ENCODE data around the gene COA6. TPM values are rescaled to one million over a fixed set of nuclear protein-coding genes. Genes with fewer than 3 reads are reported as not detected.
"Not testable (repeated sequence)": the region's sequence is repeated elsewhere in the genome, so short reads cannot be mapped to it uniquely, and the experiment has no call there.

The COA6 gene
- total and polyA plus RNA-seq, 7 donors, result 52.0 to 268 (median 73.6) TPM

DNA sequence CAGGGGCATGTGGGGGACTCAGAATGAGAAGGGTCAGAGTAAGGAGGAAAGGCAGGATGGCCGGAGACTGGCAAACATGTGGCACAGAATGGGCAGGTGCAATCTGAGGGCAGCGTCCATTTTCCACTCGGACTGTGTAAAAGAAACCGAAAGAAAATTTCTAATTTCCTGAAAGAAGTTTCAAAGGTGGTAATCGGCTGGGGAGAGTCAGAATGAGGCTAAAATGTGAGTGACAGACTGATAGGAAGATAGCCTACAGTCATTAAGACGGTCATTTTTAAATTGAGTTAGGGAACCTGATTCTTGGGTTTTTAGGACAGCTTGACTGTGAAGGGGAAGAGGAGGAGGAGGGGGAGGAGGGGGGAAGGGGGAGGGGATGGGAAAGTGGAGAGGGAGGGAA is 23.6 kb downstream of the COA6 start:
- TF ChIP-seq CTCF (IDR thresholded peaks at IDR 0.05), result no peak
- no peak for ATAC-seq
- 91% methylated on average over 6 of the region's 6 CpGs for WGBS, 3 donors

GRCh38 chr1:234397732-234398131 is 24.5 kb downstream of the COA6 start:
- Histone ChIP-seq H3K4me3 (no peak overlapping the region), H3K27ac (peak overlapping the region; percentile 75), H3K4me1 (peaks cover 15% of the 10 kb centered on the region), H3K36me3 (ENCODE audit: insufficient read depth in 1 of 2, low read depth in 1 of 2) (peaks cover 0 to 30% of the 10 kb centered on the region in 2 donors), H3K27me3 (ENCODE audit: insufficient read depth in 3 of 3, low read length in 2 of 3) (no peaks in the 10 kb centered on the region), H3K9me3 (no peaks in the 10 kb centered on the region)
- intact Hi-C loops (cut with DNase I), result no loop called here
- no peak for TF ChIP-seq CTCF (IDR thresholded peaks at IDR 0.05)
- DNase-seq, result no peak
- no peak for ATAC-seq
- WGBS, 3 donors, result 67 to 83% (median 67%) methylated on average over 3 of the region's 5 CpGs

More for the DNA sequence above, 23.6 kb downstream of the COA6 start:
- H3K27ac ChIP-seq, result no peak overlapping the region
- intact Hi-C loops (cut with DNase I), result no loop called here
- no peak overlapping the region for H3K4me3 ChIP-seq
- no peaks in the 10 kb centered on the region for H3K9me3 ChIP-seq
- DNase-seq, result no peak
- peaks cover 0 to 39% of the 10 kb centered on the region in 2 donors for H3K36me3 ChIP-seq (ENCODE audit: insufficient read depth in 1 of 2, low read depth in 1 of 2)
- peaks cover 15% of the 10 kb centered on the region for H3K4me1 ChIP-seq
- no peaks in the 10 kb centered on the region for H3K27me3 ChIP-seq (ENCODE audit: insufficient read depth in 3 of 3, low read length in 2 of 3)

- peaks cover 0 to 20% of the 10 kb centered on the region in 2 donors for H3K36me3 ChIP-seq (ENCODE audit: insufficient read depth in 1 of 2, low read depth in 1 of 2)
- DNase-seq (no peak), ATAC-seq (peak; percentile 76 to 88 (median 84))
- H3K27ac ChIP-seq, result peak overlapping the region; percentile 75
- no peaks in the 10 kb centered on the region for H3K9me3 ChIP-seq
- peaks cover 15% of the 10 kb centered on the region for H3K4me1 ChIP-seq
- whole genome bisulfite sequencing, 3 donors, result 47 to 63% (median 48%) methylated on average over 8 of the region's 8 CpGs
- peak overlapping the region; percentile 19 for H3K4me3 ChIP-seq
- H3K27me3 ChIP-seq (ENCODE audit: insufficient read depth in 3 of 3, low read length in 2 of 3), result no peaks in the 10 kb centered on the region
- TF ChIP-seq CTCF (IDR thresholded peaks at IDR 0.05), result no peak
- intact Hi-C loops (cut with DNase I), result no loop called here
Observed at GRCh38 chr1:234398849-234399381, 25.7 kb downstream of the COA6 start.

DNA sequence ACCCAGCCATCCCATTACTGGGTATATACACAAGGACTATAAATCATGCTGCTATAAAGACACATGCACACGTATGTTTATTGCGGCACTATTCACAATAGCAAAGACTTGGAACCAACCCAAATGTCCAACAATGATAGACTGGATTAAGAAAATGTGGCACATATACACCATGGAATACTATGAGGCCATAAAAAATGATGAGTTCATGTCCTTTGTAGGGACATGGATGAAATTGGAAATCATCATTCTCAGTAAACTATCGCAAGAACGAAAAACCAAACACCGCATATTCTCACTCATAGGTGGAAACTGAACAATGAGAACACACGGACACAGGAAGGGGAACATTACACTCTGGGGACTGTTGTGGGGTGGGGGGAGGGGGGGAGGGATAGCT is 26.3 kb downstream of the COA6 start:
- WGBS, 3 donors, result 66 to 84% (median 84%) methylated on average over 6 of the region's 6 CpGs
- H3K27ac ChIP-seq, result peak overlapping the region; percentile 75
- peaks cover 0 to 16% of the 10 kb centered on the region in 2 donors for H3K36me3 ChIP-seq (ENCODE audit: insufficient read depth in 1 of 2, low read depth in 1 of 2)
- ATAC-seq; H3K9me3 ChIP-seq; H3K27me3 ChIP-seq (ENCODE audit: insufficient read depth in 3 of 3, low read length in 2 of 3); H3K4me3 ChIP-seq; intact Hi-C loops (cut with DNase I); DNase-seq: not testable (repeated sequence)
- peaks cover 15% of the 10 kb centered on the region for H3K4me1 ChIP-seq

GRCh38 chr1:234400773-234401172 is 27.5 kb downstream of the COA6 start:
- H3K4me1 ChIP-seq, result peaks cover 15% of the 10 kb centered on the region
- TF ChIP-seq CTCF (IDR thresholded peaks at IDR 0.05), result no peak
- intact Hi-C loops (cut with DNase I), result no loop called here
- no peaks in the 10 kb centered on the region for H3K27me3 ChIP-seq (ENCODE audit: insufficient read depth in 3 of 3, low read length in 2 of 3)
- peaks cover 0 to 19% of the 10 kb centered on the region in 2 donors for H3K36me3 ChIP-seq (ENCODE audit: insufficient read depth in 1 of 2, low read depth in 1 of 2)
- peak overlapping the region; percentile 4 for H3K27ac ChIP-seq
- DNase-seq (no peak), ATAC-seq (no peak)
- H3K4me3 ChIP-seq, result no peak overlapping the region
- H3K9me3 ChIP-seq, result no peaks in the 10 kb centered on the region

Measured in psoas muscle (tissue), 8 donors.